ENCODE results near the gene PCDHGA1.

Gene PCDHGA1

DNA sequence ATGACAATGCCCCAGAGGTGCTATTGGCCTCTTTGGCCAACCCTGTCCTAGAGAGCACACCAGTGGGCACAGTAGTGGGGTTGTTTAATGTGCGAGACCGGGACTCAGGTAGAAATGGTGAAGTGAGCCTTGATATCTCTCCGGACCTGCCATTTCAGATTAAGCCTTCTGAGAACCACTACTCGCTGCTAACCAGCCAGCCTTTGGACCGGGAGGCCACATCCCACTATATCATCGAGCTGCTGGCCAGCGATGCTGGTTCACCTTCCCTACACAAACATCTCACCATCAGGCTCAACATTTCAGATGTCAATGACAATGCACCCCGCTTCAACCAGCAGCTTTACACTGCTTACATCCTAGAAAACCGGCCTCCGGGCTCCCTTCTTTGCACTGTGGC is 160.0 kb downstream of the PCDHGA1 start:
- DNase-seq (ENCODE audit: extremely low spot score) = no peak
- TF ChIP-seq HDGF (IDR thresholded peaks at IDR 0.05; ENCODE audit: borderline replicate concordance) (no peak), FOXA1 (IDR thresholded peaks at IDR 0.05) (no peak), ELF4 (IDR thresholded peaks at IDR 0.05) (no peak), SUZ12 (IDR thresholded peaks at IDR 0.05) (no peak), FOXK2 (IDR thresholded peaks at IDR 0.05) (no peak)
- ChIA-PET CTCF (no interaction called here), POLR2A (no interaction called here)

GRCh38 chr5:141490771-141491170 is 160.5 kb downstream of the PCDHGA1 start:
- TF ChIP-seq SUZ12 (IDR thresholded peaks at IDR 0.05) (no peak), ZNF384 (IDR thresholded peaks at IDR 0.05) (no peak), FOXA1 (IDR thresholded peaks at IDR 0.05) (no peak), LEF1 (IDR thresholded peaks at IDR 0.05; ENCODE audit: borderline replicate concordance) (no peak), SP1 (IDR thresholded peaks at IDR 0.05) (no peak), CTBP1 (IDR thresholded peaks at IDR 0.05; ENCODE audit: borderline replicate concordance) (no peak), ELF4 (IDR thresholded peaks at IDR 0.05) (no peak), L3MBTL2 (conservative IDR thresholded peaks at IDR 0.05) (no peak), FOXM1 (IDR thresholded peaks at IDR 0.05; ENCODE audit: borderline replicate concordance) (no peak), TARDBP (IDR thresholded peaks at IDR 0.05) (no peak), NFRKB (IDR thresholded peaks at IDR 0.05) (no peak), ARNT (IDR thresholded peaks at IDR 0.05) (no peak)
- POLR2A ChIA-PET = no interaction called here
- CTCF ChIA-PET = no interaction called here
- DNase-seq (ENCODE audit: extremely low spot score) = no peak

GRCh38 chr5:141491323-141492167 is 161.2 kb downstream of the PCDHGA1 start:
- TF ChIP-seq SUZ12 (IDR thresholded peaks at IDR 0.05) = no peak
- no peak for DNase-seq (ENCODE audit: extremely low spot score)
- CTCF ChIA-PET = interaction anchor here (0.8 kb wide), 1 partner anchor 341 kb away, joined by 3 read pairs; no protein-coding TSS in a partner anchor
- POLR2A ChIA-PET = no interaction called here

GRCh38 chr5:141492168-141492885 is 162.0 kb downstream of the PCDHGA1 start:
- no peak for DNase-seq (ENCODE audit: extremely low spot score)
- CTCF ChIA-PET = interaction anchor here (0.8 kb wide), 1 partner anchor 342 kb away, joined by 3 read pairs; no protein-coding TSS in a partner anchor
- POLR2A ChIA-PET = interaction anchor here (1.4 kb wide), 1 partner anchor 17 kb away, joined by 4 read pairs; no protein-coding TSS in a partner anchor
- TF ChIP-seq FOXA1 (IDR thresholded peaks at IDR 0.05) (no peak), SUZ12 (IDR thresholded peaks at IDR 0.05) (no peak), NFRKB (IDR thresholded peaks at IDR 0.05) (no peak), ELF4 (IDR thresholded peaks at IDR 0.05) (no peak), CTBP1 (IDR thresholded peaks at IDR 0.05; ENCODE audit: borderline replicate concordance) (no peak), LEF1 (IDR thresholded peaks at IDR 0.05; ENCODE audit: borderline replicate concordance) (no peak), ZNF384 (IDR thresholded peaks at IDR 0.05) (no peak), PKNOX1 (IDR thresholded peaks at IDR 0.05) (no peak), SP1 (IDR thresholded peaks at IDR 0.05) (no peak), BHLHE40 (IDR thresholded peaks at IDR 0.05; ENCODE audit: borderline replicate concordance) (no peak), HDGF (IDR thresholded peaks at IDR 0.05; ENCODE audit: borderline replicate concordance) (no peak)

DNA sequence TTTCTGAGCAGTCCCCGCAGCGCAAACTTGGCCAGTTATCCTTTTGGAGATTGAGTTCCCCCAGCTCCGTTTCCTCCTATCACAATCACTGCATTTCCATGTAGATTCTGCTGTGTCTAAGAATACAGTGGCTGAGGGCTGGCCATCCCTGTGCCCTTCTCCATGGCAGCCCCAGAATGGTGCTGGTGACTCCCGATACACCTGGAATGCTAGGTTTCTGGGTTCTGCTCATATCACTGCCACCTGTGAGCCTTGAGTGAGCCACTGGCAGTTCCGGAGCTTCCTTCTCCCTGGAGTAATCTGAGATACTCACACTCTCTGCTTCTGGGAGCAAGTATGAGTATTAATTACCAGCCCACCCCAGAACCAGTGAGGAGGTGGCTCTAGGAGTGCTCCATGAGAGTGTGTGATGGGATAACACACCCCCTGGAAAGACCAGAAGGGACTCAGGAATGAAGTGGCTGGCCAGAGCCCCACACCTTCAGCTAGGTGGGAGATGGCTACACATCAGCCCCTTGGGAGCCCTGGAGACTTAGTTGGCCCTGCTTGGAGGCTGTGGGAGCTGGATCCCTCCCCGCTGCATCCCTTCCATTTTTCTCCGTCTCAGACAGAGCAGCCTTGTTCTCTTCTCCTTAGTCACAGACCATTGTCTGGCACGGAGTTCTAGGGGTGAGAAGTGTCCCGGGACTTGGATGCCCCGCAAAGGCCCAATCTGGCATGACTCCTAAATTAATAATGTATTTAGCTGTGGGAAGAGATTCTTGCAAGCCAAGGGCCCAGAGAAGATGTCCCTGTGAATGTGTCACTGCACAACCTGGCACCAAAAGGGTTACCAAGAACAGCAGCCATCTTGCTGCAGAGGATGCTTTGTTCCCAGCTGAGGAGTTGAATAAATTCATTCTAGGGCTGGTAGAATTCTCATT is 163.4 kb downstream of the PCDHGA1 start:
- TF ChIP-seq FOXK2 (IDR thresholded peaks at IDR 0.05) = no peak
- no peak for TF ChIP-seq FOXM1 (IDR thresholded peaks at IDR 0.05; ENCODE audit: borderline replicate concordance)
- TF ChIP-seq LEF1 (IDR thresholded peaks at IDR 0.05; ENCODE audit: borderline replicate concordance) = no peak
- no peak for TF ChIP-seq BHLHE40 (IDR thresholded peaks at IDR 0.05; ENCODE audit: borderline replicate concordance)
- DNase-seq (ENCODE audit: extremely low spot score) = no peak
- CTCF ChIA-PET = interaction anchor here (1.4 kb wide), 1 partner anchor 31 kb away, joined by 4 read pairs; no protein-coding TSS in a partner anchor
- POLR2A ChIA-PET = interaction anchor here (0.9 to 1.4 kb wide), 2 partner anchors 18 kb away, joined by 3 to 4 read pairs; partner anchors contain the start of gene PCDHGC3

GRCh38 chr5:141494761-141495452 is 164.6 kb downstream of the PCDHGA1 start:
- TF ChIP-seq PKNOX1 (IDR thresholded peaks at IDR 0.05) = no peak
- no peak for TF ChIP-seq ZNF384 (IDR thresholded peaks at IDR 0.05)
- no peak for TF ChIP-seq SUZ12 (IDR thresholded peaks at IDR 0.05)
- TF ChIP-seq ELF4 (IDR thresholded peaks at IDR 0.05) = no peak
- no peak for TF ChIP-seq ARNT (IDR thresholded peaks at IDR 0.05)
- CTCF ChIA-PET = interaction anchor here (0.9 kb wide), 1 partner anchor 13 kb away, joined by 3 read pairs; no protein-coding TSS in a partner anchor
- POLR2A ChIA-PET = no interaction called here
- DNase-seq (ENCODE audit: extremely low spot score) = no peak

Measured in HEK293T (cell line).